ENCODE measurements around the gene MPND.

MPND gene

GRCh38 chr19:4400135-4400936, 57.0 kb downstream of the MPND start, which contains the start of gene SH3GL1:
Gene SH3GL1 (minus strand): TSS chr19:4400547. CDS start chr19:4400368, 179 bp downstream.
- DNase-seq (ENCODE audit: low read depth in 4 of 4, low spot score in 1 of 4), result peak; percentile 86 to 97 (median 90)

GRCh38 chr19:4401769-4402170, 58.4 kb downstream of the MPND start:
- DNase-seq (ENCODE audit: low read depth in 4 of 4, low spot score in 1 of 4), result no peak

- DNase-seq (ENCODE audit: low read depth in 4 of 4, low spot score in 1 of 4), result peak; percentile 97 to 99 (median 98)
Measured at GRCh38 chr19:4402171-4403004, 59.0 kb downstream of the MPND start, which contains the start of gene CHAF1A. Gene CHAF1A (plus strand): TSS chr19:4402640. CDS start chr19:4402763, 123 bp downstream.

GRCh38 chr19:4403005-4403761, 59.8 kb downstream of the MPND start:
- no peak for DNase-seq (ENCODE audit: low read depth in 4 of 4, low spot score in 1 of 4)

GRCh38 chr19:4405977-4406376, 62.6 kb downstream of the MPND start:
- DNase-seq (ENCODE audit: low read depth in 4 of 4, low spot score in 1 of 4), result no peak

- DNase-seq (ENCODE audit: low read depth in 4 of 4, low spot score in 1 of 4), result no peak
Measured at GRCh38 chr19:4406626-4407025, 63.3 kb downstream of the MPND start.

- DNase-seq (ENCODE audit: low read depth in 4 of 4, low spot score in 1 of 4), result no peak
Measured at GRCh38 chr19:4409123-4409933, 66.0 kb downstream of the MPND start.

Data from stimulated activated CD4-positive, alpha-beta T cell treated with anti-CD3 and anti-CD28 coated beads, Interleukin-1b, Interleukin-23, amount 100 ng/mL, for 24 hours (primary cell).